Islet of Langerhans (tissue), 1 donor: ENCODE measurements around the gene DCLK1.

ENCODE experiments used
- FAIRE-seq: peaks from one replicate; lab custom pipeline; 2011; peaks lifted over from hg19 to GRCh38; lab: Jason Lieb, UNC

Gene DCLK1

GRCh38 chr13:35782793-35783192 is 348.4 kb downstream of the DCLK1 start:
- FAIRE-seq = no peak

- no peak for FAIRE-seq
These were observed 349.9 kb downstream of the DCLK1 start for GRCh38 chr13:35781036-35782000.

- no peak for FAIRE-seq
These were observed 350.6 kb downstream of the DCLK1 start for GRCh38 chr13:35780613-35781012.

GRCh38 chr13:35771898-35772297 is 359.3 kb downstream of the DCLK1 start:
- no peak for FAIRE-seq

- FAIRE-seq = no peak
These were observed 360.4 kb downstream of the DCLK1 start for GRCh38 chr13:35770756-35771297.

- FAIRE-seq = no peak
These were observed 361.4 kb downstream of the DCLK1 start for GRCh38 chr13:35769812-35770211.

- FAIRE-seq = no peak
These were observed 362.6 kb downstream of the DCLK1 start for GRCh38 chr13:35768551-35768950.

GRCh38 chr13:35768073-35768472 is 363.1 kb downstream of the DCLK1 start:
- FAIRE-seq = no peak

- no peak for FAIRE-seq
These were observed 363.8 kb downstream of the DCLK1 start for GRCh38 chr13:35767256-35767976.

GRCh38 chr13:35766663-35767062 is 364.5 kb downstream of the DCLK1 start:
- no peak for FAIRE-seq

- no peak for FAIRE-seq
These were observed 365.2 kb downstream of the DCLK1 start for GRCh38 chr13:35765941-35766340.

GRCh38 chr13:35765366-35765765 is 365.8 kb downstream of the DCLK1 start:
- FAIRE-seq = no peak

- FAIRE-seq = no peak
These were observed 366.7 kb downstream of the DCLK1 start for GRCh38 chr13:35764326-35765015.

GRCh38 chr13:35763782-35764123 is 367.4 kb downstream of the DCLK1 start:
- FAIRE-seq = no peak

- no peak for FAIRE-seq
These were observed 368.0 kb downstream of the DCLK1 start for GRCh38 chr13:35763060-35763781.

GRCh38 chr13:35761440-35762252 is 369.5 kb downstream of the DCLK1 start:
- no peak for FAIRE-seq

GRCh38 chr13:35760735-35761281 is 370.4 kb downstream of the DCLK1 start:
- FAIRE-seq = no peak

GRCh38 chr13:35747594-35747993 is 383.6 kb downstream of the DCLK1 start:
- FAIRE-seq = no peak

GRCh38 chr13:35744566-35745178 is 386.5 kb downstream of the DCLK1 start:
- FAIRE-seq = no peak

GRCh38 chr13:35744144-35744543 is 387.0 kb downstream of the DCLK1 start:
- FAIRE-seq = no peak
